ENCODE measurements around the gene HLA-DQA1. TPM values are rescaled to one million over a fixed set of nuclear protein-coding genes. Genes with fewer than 3 reads are reported as not detected.

Gene HLA-DQA1
- total and polyA plus RNA-seq, 10 donors = 19.1 to 441 (median 228) TPM

DNA sequence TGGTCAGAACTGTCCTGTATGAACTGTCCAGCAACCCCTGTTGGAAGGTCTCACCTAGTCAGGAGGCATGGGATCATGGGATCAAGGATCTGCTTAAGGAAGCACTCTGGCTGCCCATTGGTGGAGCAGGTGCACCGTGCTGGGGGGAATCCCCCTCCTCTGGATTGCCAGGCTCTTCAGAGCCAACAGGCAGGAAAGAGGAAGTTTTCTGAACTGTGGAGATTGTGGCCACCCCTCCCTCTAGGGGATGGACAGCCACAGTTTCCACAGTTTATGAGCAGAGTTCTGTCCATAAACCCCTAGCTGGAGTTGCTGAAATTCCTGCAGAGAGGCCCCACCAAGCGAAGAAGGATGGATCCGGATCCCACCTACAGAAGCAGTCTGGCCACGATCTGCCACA, 42.3 kb downstream of the HLA-DQA1 start:
- intact Hi-C loops (cut with DNase I; ENCODE audit: low total_unique reads) = no loop called here
- DNase-seq = no peak
- Histone ChIP-seq H3K27ac (no peak overlapping the region), H3K4me1 (peaks cover 0 to 9% (median 0%) of the 10 kb centered on the region in 6 donors), H3K4me3 (no peak overlapping the region), H3K27me3 (replicated peaks in 1 of 7) (no peaks in the 10 kb centered on the region), H3K36me3 (no peaks in the 10 kb centered on the region), H3K9me3 (peaks cover 0 to 17% (median 0%) of the 10 kb centered on the region in 8 donors)
- 38 to 54% (median 44%) methylated on average over 1 to 4 of the region's 4 CpGs for WGBS, 5 donors
- TF ChIP-seq, protein P1, sequence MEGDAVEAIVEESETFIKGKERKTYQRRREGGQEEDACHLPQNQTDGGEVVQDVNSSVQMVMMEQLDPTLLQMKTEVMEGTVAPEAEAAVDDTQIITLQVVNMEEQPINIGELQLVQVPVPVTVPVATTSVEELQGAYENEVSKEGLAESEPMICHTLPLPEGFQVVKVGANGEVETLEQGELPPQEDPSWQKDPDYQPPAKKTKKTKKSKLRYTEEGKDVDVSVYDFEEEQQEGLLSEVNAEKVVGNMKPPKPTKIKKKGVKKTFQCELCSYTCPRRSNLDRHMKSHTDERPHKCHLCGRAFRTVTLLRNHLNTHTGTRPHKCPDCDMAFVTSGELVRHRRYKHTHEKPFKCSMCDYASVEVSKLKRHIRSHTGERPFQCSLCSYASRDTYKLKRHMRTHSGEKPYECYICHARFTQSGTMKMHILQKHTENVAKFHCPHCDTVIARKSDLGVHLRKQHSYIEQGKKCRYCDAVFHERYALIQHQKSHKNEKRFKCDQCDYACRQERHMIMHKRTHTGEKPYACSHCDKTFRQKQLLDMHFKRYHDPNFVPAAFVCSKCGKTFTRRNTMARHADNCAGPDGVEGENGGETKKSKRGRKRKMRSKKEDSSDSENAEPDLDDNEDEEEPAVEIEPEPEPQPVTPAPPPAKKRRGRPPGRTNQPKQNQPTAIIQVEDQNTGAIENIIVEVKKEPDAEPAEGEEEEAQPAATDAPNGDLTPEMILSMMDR (IDR thresholded peaks at IDR 0.05 in 8 of 11, conservative IDR thresholded peaks at IDR 0.05 in 3 of 11) = no peak
- TF ChIP-seq POLR2A (IDR thresholded peaks at IDR 0.05) (no peak), POLR2AphosphoS5 (IDR thresholded peaks at IDR 0.05) (no peak)

DNA sequence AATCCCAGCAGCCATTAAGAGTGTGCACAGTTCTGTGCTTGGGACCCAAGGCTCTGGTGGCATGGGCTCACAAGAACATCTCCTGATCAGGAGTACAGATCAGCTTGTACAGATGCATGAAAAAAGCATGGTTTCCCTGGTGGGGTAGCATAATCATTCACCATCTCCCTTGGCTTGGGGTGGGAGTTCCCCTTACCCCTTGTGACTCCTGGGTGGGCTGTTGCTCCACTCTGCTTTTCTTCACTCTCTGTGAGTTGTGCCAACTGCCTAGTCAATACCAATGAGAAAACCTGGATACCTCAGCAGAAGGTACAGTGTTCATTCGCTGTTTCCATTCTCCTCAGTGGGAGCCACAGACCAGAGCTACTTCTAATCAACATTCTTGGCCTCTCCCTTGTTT, 42.8 kb downstream of the HLA-DQA1 start:
- no peak for TF ChIP-seq POLR2A (IDR thresholded peaks at IDR 0.05)
- TF ChIP-seq, protein P1 (IDR thresholded peaks at IDR 0.05 in 8 of 11, conservative IDR thresholded peaks at IDR 0.05 in 3 of 11) = no peak
- TF ChIP-seq POLR2AphosphoS5 (IDR thresholded peaks at IDR 0.05) = no peak
- H3K27me3 ChIP-seq (replicated peaks in 1 of 7) = no peaks in the 10 kb centered on the region
- peaks cover 0 to 17% (median 0%) of the 10 kb centered on the region in 8 donors for H3K9me3 ChIP-seq
- WGBS, 5 donors = 58 to 100% (median 93%) methylated on average over 1 of the region's 1 CpG
- no peak for DNase-seq
- no peak overlapping the region for H3K27ac ChIP-seq
- no peak overlapping the region for H3K4me3 ChIP-seq
- H3K36me3 ChIP-seq = no peaks in the 10 kb centered on the region
- intact Hi-C loops (cut with DNase I; ENCODE audit: low total_unique reads) = no loop called here
- peaks cover 0 to 12% (median 4%) of the 10 kb centered on the region in 6 donors for H3K4me1 ChIP-seq

DNA sequence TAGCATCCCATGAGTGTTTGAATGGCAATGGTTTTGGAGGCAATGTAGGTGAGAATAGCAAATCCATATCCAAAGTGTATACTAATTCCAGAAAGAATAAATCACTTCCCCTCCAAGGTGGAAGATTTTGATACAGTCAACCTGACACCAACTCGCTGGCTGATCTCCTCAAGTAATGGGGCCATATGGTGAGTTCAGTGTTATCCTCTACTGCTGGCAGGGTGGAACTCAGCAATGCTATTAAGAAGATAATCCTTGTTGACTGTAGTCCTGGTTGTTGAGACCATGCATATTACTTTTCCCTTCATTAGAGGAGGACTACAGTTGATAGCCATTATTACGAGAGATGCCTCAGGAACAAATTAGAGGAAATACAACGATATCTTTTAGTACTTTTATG, 47.0 kb downstream of the HLA-DQA1 start:
- no peaks in the 10 kb centered on the region for H3K36me3 ChIP-seq
- TF ChIP-seq POLR2A (IDR thresholded peaks at IDR 0.05) (no peak), POLR2AphosphoS5 (IDR thresholded peaks at IDR 0.05) (no peak)
- TF ChIP-seq, protein P1 (IDR thresholded peaks at IDR 0.05 in 8 of 11, conservative IDR thresholded peaks at IDR 0.05 in 3 of 11) = no peak
- intact Hi-C loops (cut with DNase I; ENCODE audit: low total_unique reads) = no loop called here
- H3K9me3 ChIP-seq = no peaks in the 10 kb centered on the region
- H3K27ac ChIP-seq = no peak overlapping the region
- no peak overlapping the region for H3K4me3 ChIP-seq
- H3K27me3 ChIP-seq (replicated peaks in 1 of 7) = no peaks in the 10 kb centered on the region
- WGBS, 5 donors = 79 to 93% (median 90%) methylated on average over 3 of the region's 3 CpGs
- DNase-seq = no peak
- H3K4me1 ChIP-seq = peaks cover 0 to 36% (median 23%) of the 10 kb centered on the region in 6 donors

DNA sequence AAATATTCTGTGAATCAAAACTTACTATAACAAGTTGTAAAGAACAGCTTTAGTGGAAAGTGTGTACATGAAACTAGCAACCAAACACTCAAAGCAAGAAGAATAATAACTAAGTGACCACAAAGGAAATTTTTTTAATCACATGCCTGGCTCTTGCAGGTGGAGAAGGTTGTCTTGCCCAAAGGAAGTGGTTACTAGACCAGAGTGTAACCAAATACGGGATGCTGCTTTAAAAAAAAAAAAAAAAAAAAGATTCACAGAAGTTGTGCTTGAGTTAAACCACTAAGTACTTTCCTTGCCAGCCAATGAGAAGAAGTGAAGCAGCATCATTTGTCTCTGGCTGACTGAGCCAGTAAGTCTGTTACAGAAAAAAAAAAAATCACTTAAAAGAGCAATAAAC, 48.4 kb downstream of the HLA-DQA1 start:
- H3K4me1 ChIP-seq = peaks cover 0 to 48% (median 24%) of the 10 kb centered on the region in 6 donors
- TF ChIP-seq POLR2AphosphoS5 (IDR thresholded peaks at IDR 0.05) = peak in 1 of 3 donors; percentile 36
- TF ChIP-seq, protein P1 (IDR thresholded peaks at IDR 0.05 in 8 of 11, conservative IDR thresholded peaks at IDR 0.05 in 3 of 11) = no peak
- WGBS, 5 donors = 0 to 13% (median 5%) methylated on average over 1 of the region's 1 CpG
- H3K9me3 ChIP-seq = no peaks in the 10 kb centered on the region
- peak overlapping the region in 6 of 8 donors; percentile 52 to 72 (median 68) for H3K27ac ChIP-seq
- DNase-seq = no peak
- no peaks in the 10 kb centered on the region for H3K36me3 ChIP-seq
- no peaks in the 10 kb centered on the region for H3K27me3 ChIP-seq (replicated peaks in 1 of 7)
- intact Hi-C loops (cut with DNase I; ENCODE audit: low total_unique reads) = no loop called here
- no peak overlapping the region for H3K4me3 ChIP-seq
